CD4-positive, alpha-beta T cell treated with Interleukin-1 beta for 1 hour (primary cell): ENCODE data around the gene STPG1.

ENCODE experiments used
- DNase-seq, 2 donors: peaks; one replicate each; pipeline ENCODE4 v3.0.0-alpha.2; 2020 to 2022

STPG1 gene

DNA sequence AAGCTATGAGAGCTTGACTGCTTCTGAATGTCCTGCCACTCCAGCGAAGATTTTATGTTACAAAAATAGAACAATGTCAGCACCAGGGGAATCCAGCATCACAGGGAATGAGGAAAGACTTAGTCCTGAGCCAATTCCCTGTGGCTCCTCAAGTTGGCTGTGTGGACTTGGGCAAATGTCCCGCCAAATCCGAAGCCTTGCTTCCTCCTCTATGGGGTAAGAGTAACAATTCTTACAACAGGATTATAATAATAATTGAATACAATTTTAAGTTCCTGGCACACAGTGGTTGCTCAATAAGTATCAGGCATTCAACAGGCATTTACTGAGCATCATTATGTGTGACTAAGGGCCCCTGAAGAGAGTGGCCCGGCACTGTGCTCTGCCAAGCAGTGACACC is 44.4 kb downstream of the STPG1 start:
- no peak for DNase-seq

DNA sequence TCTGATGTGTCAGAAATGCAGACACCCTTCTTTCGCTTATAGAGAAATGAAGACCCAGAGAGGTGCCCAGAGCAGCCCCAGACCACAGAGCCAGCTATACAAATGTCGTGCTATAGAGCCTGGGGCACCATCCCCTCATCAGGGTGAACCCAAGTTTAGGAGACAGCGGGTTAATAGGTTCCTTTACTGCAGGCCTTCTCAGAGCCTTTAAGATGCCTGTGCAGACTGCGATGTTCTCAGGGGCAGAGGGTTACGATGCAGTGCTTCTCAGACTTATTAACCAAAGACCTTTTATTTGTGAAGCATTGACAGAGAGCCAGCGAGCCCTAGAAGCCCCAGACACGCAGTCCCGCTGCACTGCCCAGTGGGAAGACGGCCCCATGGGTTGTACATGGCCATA is 46.9 kb downstream of the STPG1 start:
- DNase-seq = no peak

DNA sequence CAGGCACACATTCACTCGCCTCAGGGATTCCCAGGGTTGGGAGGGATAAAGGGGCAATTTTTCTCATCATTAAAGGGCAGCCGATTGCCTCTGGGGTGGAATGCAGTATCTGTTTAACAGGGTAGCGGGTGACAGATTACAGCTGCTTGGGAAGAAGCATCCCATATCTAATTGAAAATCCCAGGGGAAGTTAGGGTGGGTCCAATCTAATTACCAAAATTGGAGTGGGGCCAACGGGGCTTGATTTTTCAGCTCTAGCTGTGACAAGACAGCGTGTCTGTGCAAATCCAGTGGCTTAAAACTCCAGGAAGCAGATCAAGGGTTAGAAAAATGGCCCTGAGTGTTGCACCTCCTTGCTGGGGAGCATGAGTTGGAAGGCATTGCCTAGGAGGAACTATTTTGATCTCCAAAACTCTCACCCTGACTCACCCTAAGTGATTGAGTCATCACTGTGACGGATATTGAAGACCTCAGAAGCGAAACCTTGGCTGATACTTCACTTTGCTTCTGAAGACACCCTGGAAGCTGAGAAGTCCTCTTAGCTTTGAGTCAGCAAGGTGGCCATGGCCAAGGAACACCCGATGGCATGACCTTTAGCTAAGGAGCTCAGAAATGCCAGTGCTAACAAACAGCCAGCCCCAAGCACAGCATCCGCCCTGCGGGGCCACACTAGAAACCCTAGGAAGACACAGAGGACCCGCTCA is 48.5 kb downstream of the STPG1 start:
- peak; percentile 6 to 41 for DNase-seq

DNA sequence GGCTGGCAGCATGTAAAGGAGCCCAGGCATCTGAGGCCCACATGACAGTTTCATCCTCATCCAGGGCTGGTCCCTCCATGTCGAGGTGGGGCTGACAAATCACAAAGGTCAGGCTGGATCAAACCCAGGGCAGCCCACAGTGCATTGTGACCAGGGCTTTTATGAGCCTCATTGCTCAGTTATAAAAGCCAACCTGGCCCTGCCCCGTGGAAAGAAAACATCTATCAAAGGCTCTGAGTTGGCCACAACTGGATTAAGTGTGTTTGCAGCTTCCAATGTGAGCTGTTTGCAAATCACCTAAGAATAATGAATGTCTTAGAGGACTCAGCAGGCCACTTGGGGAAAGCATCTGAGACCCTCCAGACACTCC is 49.0 kb downstream of the STPG1 start:
- DNase-seq = no peak

DNA sequence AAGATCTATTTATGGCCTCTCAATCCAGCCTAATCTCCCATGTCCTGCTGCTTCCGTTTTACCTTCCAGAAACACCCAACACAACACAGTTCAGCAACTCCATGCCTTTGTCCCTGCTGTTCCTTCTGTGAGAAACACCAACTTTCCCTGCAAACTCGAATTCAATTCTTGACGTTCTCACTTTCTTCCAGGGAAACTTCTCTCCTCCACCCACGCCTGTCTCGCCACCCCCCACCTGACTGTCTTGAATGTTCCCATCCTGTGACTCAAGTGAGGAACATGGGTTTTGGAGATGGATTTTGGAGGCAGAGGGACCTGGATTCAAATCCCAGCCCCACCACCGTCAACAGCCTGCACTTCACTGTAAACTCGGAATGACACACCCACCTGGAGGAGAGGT is 49.6 kb downstream of the STPG1 start:
- DNase-seq = no peak

DNA sequence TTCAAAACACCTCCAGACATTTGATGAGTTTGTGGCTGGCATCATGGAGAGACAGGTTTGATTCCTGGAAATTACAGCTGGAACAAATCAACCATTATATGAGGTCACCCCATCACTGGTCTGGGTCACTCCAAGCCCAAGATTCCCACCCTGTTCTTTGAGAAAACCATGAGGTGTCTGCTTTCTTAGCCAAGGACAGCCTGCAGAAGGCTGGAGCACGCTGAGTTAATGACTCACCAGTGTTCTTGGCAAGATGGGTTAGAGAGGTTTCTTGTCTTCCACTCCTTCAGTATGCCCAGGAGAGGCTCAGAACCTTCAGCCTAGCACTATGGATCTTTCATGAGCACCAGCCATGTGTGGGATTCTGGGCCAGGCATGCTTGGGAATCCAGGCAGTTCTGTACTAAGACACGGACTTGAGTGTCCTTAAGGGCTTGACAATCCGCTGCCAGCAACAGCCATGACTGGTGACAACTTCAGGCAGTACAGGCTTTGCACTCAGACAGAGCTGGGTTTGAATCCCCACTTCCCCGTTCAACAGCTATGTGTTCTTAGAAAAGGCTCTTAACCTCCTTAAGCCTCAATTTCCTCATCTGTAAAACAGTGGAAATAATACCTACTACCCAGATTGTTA is 50.5 kb downstream of the STPG1 start:
- no peak for DNase-seq

DNA sequence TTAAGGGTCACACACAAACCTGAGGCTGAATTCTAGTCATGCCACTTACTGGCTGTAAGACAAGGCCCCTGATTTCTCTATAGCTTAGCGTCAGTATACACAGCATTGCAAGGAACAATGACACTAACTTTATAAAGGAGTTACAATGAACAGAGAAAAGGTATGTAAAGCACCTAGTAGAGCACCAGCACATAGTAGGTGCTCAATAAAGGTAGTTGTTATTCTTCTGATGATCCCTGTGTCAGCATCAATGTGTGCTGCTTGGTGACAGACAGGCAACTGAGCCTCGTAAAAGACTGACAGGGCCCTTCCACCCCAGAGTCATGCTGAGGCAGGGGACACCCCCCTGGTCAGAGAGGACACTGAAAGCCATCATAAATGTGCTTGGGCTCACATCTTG is 51.2 kb downstream of the STPG1 start:
- DNase-seq = no peak

DNA sequence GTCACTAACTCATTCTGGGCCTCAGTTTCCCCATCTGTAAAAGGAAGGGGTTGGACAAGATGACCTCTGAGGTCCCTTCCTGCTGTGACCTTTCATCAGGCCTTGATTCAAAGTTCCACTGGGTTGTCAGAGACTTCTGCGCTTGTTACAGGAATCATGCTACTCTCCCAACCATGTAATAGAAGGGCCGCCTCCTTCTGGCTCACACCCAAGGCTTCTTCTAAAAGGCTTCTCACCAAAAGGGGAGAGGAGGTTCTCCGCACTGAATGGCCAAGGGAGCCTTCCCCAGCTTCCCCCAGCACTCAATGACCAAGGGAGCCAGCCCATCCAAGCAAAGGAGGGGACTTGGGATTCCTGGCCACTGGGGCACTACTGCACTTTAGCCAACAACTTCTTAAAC is 51.8 kb downstream of the STPG1 start:
- no peak for DNase-seq

DNA sequence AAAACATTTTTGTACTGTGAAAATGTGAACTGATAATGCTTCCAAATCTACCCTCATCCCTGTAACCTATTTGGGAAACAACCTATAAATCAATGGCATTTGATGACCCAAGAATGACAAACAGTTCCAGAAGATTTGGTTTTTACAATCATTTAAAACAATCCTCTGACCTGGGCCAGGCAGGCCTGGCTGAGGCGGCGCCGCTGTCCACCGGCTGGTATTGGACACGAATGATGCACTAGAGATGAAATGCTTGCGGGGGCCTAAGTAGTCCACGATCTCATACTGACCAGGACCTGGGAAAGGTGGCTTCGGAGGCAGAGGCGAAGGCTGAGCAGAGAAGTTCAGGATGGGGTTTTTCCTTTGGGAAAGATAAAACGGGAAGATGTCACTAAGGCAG is 52.9 kb downstream of the STPG1 start:
- DNase-seq = no peak

DNA sequence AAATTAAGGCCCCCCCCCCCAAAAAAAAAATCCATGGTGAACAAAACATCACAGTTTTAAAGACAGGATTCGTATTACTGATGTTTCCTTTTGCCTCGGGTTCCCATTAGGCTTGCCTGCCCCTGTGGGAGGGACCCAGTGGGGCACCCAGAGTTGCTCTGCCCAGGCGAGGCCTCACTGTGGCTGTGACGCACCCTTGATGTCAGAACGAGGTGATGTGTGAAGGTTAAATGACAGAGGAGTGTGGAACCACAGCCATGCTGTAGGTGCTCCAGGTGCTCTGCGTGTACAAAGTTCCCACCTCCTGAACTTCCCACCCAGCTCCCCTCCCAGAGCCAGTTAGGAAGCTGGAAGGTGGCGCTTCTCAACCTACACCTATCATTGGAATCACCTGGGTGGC is 56.5 kb downstream of the STPG1 start:
- DNase-seq = no peak

DNA sequence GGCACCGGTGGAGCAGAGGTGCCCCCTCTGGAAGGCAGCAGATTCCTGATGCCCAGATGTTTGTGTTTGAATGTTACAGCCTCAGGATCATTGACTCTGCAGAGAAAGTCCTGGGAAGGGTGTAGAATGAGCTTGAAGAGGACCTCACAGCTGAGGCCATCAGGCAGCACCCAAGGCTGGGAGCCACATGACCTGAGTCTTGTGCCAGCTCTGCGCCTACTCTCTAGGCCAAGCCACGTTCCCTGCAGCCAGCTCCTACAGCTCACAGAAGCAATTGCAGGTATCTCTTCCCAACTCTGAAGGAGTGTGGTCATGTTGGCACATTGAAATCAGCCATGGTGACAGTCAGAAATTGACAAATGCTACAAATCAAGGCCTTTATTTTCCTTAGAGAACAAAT is 58.1 kb downstream of the STPG1 start:
- DNase-seq = no peak

DNA sequence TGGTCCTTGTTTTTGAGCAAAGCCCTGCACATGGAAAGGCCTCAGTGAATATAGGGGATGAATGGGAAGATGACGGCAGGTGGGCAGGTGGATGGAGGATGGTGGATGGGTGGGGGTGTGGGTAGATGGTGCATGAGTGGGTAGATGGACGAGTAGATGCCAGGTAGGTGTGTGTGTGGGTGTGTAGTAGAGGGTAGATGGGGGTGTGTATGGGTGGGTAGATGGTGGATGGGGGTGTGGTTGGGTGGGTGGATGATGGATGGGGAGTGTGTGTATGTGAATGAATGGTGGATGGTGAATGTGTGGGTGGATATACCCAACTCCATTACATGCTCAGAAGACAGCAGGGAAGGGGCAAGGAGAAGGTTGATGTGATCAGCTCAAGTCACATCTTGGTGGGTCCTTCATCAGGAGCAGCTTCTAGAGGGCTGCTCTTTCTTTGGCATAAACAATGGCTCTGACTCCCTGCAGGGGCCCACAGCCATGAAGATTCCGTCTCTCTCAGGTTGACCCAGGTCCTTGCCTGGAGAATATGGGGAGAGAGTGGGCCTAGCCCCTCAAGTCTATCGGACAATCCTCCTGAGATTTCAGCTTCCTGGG is 60.2 kb downstream of the STPG1 start:
- DNase-seq = no peak

DNA sequence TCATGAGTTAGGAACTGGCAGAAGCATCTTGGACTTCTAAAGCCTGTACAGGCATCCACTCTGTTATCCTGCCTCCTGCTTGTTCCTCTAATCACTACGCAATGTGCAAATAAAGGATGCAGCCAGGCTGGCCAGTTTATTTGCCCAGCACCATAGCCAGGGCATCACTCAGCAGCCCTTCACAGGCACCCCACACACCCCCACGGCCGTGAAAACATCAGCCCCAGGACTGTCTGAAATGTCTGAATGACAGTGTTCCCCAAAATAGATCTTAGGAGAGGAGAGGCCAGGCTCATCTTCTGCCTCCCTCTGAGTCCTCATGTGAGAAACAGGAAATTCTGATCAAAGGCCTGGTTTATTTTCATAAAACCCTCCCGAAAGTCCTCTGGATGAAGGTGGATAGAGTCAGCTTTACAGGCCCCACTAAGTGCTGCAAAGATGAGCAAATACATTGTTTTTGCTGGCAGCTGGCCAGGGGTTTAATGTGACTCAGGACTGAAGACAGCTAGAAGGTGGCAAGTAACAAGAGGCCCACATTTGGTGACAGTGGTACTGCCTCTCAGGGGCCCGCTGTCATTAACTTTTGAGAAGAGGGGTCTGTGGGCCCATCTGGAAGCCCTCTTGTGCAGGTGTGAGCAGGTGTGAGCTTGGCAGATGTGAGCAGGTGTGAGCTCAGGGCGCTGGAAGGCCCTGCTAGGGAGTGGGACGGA is 61.5 kb downstream of the STPG1 start:
- DNase-seq = no peak

DNA sequence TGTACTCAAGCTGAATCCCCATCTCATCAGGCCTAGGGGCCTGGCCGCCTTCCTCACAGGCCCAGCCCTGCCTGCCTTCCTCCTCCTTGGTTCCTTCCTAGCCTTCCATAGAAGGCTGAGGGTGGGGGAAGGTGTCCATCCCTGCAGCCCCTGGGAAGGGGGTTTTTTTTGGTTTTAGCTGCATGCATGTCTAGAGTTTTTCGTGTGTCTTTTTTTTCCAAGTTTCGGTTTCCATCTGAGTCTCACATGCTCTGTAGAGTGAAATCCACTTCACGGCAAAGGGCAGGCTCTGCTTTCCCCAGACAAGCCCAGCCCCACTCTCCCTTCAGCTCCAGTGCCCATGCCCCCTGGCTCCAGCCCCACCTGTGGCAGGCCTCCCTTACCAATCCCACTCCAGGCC is 62.3 kb downstream of the STPG1 start:
- no peak for DNase-seq

DNA sequence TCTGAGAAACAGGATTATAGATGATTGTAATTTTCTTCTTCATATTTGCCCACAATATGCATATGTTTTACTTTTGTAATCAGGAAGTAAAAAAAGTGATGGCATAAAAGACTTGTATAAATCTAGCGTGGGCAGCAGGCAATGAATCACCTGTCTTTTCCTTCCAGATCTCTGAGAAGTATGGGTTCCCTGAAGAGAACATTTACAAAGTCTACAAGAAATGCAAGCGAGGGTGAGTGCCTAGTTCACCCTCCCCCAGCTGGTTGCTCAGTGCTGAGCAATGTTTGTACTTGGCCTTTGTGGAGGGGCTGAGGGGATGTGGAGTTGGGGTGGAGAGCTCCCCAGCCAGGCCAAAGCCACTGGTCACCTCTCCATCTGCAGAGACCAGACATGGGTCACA is 63.7 kb downstream of the STPG1 start:
- no peak for DNase-seq

DNA sequence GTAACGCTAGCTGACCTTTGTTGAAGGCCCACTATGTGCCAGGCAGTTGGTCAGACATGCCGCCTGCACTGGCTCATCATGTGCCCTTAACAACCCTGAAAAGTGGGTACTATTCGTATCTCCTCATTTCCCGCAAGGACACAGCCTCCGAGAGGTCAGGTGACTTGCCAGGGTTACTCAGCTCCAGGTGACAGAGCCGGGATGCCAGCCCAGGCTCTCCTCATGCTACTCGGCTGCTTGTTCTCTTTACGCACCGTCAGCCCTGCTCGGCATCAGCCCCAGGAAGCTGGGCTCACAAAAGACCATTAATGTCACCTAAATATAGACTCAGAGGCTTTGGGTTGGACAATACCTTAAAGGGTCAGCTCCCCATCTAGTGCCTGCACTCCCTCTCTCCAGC is 65.4 kb downstream of the STPG1 start:
- no peak for DNase-seq

DNA sequence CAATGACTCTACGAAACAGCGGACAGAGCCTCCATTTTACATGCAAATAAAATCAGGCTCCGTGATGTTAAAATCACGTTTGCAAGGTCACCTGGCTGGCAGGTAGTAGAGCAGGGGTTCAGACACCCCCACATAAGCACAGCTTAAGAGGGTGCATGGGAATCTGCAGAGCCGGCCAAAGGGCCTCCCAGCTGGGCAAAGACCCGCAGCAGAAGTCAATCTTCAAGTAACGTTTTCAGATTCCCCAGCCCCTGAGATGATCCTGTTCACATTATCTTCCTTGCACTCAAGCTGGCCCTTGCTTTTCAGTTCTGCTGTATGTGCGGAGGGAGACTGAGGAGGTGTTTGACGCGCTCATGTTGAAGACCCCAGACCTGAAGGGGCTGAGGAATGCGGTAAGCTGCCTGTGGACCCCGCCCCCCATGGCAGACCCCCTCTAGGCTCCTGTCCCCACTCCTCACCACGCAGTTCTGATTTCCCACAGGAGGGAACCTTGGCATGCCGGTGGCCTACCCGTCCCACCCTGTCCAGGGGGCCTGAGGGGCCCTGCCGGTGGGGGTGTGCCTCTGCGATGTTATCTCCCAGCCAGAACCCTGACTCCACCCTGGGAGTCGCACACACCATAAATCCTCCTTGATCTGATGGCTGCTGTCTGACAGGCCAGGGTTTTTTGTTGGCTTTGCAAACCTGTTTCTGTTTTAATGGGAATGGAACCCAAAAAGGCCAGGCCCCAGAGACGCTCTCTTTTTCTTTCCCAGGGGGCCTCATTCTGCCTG is 66.2 kb downstream of the STPG1 start:
- DNase-seq = no peak

DNA sequence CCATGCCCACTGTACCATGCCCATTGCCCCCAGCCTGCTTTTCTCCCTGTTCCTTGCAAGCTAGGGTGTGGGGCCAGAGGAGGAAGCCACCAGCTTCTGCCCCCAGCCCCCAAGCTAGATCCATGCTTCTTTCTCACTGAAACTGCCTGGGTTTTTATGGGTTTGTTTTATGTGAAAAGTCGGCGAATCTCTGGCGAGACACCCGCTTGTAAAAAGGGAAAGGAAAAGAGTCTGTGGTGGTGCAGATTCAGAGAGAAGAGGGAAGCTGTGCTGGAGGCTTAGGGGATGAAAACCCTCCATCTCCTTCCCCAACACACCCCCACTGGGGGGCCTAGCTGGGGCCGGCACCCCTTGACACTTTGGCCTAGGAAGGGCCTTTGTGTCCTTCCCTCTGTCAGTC is 68.2 kb downstream of the STPG1 start:
- no peak for DNase-seq

DNA sequence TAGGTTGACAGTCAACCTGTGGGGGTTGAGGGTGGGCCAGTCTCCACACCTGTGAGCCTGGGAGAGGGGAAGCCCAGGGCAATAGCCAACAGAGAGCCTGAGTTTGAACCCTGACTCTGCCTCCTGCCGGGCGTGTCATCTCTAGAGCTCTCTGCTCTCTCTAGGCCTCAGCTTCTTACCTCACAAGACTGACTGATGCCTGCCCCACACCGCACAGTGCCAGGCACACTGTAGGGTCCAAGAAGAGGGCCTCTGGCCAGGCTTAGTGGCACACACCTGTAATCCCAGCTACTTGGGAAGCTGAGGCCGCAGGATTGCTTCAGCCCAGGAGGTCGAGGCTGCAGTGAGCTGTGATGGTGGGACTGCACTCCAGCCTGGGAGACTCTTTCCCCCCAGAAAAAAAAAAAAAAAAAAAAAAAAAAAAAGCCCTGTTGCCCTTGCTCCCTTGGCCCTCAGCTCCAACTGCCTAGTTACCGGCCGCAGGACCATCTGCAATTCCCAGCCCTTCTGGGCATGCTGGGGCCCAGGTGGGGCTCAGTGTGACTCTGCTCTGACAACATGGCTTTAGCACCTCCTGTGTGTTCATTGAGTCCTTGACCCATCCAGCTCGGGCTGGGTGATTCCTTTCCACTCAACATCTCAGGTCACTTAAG is 69.4 kb downstream of the STPG1 start:
- no peak for DNase-seq

DNA sequence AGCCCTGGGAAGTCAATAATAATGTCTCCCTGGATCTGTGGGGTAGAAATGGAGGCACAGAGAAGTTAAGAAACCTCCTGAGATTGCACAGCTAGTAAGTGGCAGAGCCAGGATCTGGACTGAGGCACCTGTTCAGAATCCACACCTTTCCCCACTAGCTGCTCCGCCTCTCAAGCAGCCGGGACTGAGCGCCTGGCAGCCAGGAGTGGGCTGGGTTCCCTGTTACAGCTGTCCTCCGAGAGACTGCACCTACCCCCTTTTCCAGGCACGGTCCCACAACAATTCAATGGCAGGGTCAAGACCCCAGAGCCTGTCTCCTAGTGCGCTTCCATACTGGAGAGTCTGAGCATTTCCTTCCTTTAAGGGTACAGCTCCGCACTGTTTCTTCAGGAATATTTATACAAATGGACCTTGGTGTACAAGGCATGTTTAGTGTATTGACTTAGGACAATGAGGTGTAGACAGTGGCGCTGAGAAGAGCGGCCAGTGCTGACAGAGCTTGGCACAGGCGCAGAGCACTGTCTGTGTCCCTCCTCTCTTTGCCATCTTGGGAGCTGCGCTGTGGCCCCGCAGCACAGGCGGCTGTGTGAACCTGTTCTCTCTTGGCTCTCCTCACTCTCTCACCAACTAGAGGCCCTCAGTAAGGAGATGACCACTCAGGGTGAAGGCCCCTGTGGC is 70.0 kb downstream of the STPG1 start:
- no peak for DNase-seq

DNA sequence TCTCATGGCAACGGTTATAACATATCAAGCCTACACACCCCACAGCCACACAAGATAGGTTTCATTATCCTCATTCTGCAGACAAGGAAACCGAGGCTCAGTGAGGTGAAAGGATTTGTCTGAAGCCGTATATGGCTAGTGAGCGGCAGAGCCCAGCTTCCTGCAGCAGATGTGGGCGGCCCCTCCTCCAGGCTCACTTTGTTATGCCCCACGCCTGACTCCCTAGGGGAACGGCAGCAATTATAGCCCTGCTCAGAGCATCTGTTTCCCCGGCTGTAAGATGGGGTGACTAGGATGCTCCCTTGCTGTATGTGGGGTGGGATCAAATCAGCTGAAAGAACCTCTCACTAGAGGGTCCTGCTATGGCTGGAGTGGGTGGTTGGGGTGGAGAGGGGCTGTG is 72.3 kb downstream of the STPG1 start:
- DNase-seq = no peak

DNA sequence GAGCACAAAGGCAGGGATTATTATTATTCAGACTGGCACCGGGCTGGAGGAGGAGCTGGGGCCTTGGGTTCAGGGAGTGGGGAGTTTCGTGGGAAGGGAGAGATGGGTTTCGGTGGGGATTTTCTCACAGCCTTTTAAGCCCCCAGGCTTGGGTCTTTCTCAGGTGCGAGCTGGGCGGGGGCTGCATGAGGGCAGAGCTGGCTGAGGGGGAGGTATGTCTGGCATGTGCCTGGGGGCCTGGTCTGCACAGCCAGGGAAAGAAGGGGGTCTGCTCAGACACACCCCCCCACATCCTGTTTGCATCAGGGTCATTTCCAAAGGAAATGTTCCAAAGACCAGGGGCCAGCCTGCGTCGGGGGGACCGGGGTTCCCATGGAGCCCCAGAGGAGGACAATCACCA is 72.8 kb downstream of the STPG1 start:
- DNase-seq = no peak
